ENCODE measurements around the gene SNX9.

Gene SNX9

DNA sequence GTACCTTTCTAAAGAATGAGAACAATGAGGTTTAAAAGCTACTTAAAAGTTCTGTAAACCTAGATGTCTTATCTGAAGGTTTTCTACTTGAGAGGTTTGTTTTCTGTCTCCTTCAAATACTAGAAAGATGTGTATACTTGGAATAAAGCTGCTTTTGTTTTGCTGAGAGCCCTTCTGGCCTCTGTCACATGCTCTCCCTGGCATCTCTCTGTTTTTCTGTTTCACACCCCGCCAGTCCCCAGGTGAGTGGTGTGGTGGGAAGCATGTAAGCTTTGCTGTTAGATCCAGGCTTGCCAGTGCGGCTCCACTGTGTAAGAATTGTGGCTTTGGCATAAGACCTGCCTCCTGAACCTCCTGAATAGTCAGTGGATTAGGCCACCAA, 56.8 kb downstream of the SNX9 start:
- Histone ChIP-seq H2AFZ (ENCODE audit: low read length) (no peak overlapping the region), H3F3A (ENCODE audit: insufficient read depth, low read length) (no peaks in the 10 kb centered on the region), H3K4me1 (ENCODE audit: insufficient read depth, low read length, severe bottlenecking) (no peaks in the 10 kb centered on the region), H3K9me3 (ENCODE audit: low read length) (no peaks in the 10 kb centered on the region), H3K4me3 (ENCODE audit: low read depth, low read length, poor library complexity, severe bottlenecking) (no peak overlapping the region), H3K27me3 (ENCODE audit: insufficient read depth, low read length) (no peaks in the 10 kb centered on the region), H3K4me2 (ENCODE audit: low read length) (no peak overlapping the region), H3K9ac (ENCODE audit: low read length) (no peak overlapping the region), H4K20me1 (ENCODE audit: insufficient read depth, low read length) (no peaks in the 10 kb centered on the region), H3K36me3 (ENCODE audit: insufficient read depth, low read length) (no peaks in the 10 kb centered on the region), H3K27ac (ENCODE audit: low read depth, low read length, poor library complexity, severe bottlenecking) (no peak overlapping the region), H3K79me2 (ENCODE audit: insufficient read depth, low read length) (no peaks in the 10 kb centered on the region), H3K9me2 (ENCODE audit: low read depth, low read length) (no peaks in the 10 kb centered on the region)
- TF ChIP-seq, protein P1, sequence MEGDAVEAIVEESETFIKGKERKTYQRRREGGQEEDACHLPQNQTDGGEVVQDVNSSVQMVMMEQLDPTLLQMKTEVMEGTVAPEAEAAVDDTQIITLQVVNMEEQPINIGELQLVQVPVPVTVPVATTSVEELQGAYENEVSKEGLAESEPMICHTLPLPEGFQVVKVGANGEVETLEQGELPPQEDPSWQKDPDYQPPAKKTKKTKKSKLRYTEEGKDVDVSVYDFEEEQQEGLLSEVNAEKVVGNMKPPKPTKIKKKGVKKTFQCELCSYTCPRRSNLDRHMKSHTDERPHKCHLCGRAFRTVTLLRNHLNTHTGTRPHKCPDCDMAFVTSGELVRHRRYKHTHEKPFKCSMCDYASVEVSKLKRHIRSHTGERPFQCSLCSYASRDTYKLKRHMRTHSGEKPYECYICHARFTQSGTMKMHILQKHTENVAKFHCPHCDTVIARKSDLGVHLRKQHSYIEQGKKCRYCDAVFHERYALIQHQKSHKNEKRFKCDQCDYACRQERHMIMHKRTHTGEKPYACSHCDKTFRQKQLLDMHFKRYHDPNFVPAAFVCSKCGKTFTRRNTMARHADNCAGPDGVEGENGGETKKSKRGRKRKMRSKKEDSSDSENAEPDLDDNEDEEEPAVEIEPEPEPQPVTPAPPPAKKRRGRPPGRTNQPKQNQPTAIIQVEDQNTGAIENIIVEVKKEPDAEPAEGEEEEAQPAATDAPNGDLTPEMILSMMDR (IDR thresholded peaks at IDR 0.05; ENCODE audit: low read length) = no peak
- no peak for TF ChIP-seq EZH2 (IDR thresholded peaks at IDR 0.05; ENCODE audit: borderline replicate concordance, low read length)

- Histone ChIP-seq H3K9me3 (ENCODE audit: low read length) (no peaks in the 10 kb centered on the region), H3K4me1 (ENCODE audit: insufficient read depth, low read length, severe bottlenecking) (no peaks in the 10 kb centered on the region), H3K9me2 (ENCODE audit: low read depth, low read length) (no peaks in the 10 kb centered on the region), H3K27ac (ENCODE audit: low read depth, low read length, poor library complexity, severe bottlenecking) (no peak overlapping the region), H2AFZ (ENCODE audit: low read length) (no peak overlapping the region), H3K36me3 (ENCODE audit: insufficient read depth, low read length) (no peaks in the 10 kb centered on the region), H3K4me3 (ENCODE audit: low read depth, low read length, poor library complexity, severe bottlenecking) (no peak overlapping the region), H3K9ac (ENCODE audit: low read length) (no peak overlapping the region), H3F3A (ENCODE audit: insufficient read depth, low read length) (no peaks in the 10 kb centered on the region), H4K20me1 (ENCODE audit: insufficient read depth, low read length) (no peaks in the 10 kb centered on the region), H3K4me2 (ENCODE audit: low read length) (no peak overlapping the region), H3K79me2 (ENCODE audit: insufficient read depth, low read length) (no peaks in the 10 kb centered on the region), H3K27me3 (ENCODE audit: insufficient read depth, low read length) (no peaks in the 10 kb centered on the region)
- TF ChIP-seq EZH2 (IDR thresholded peaks at IDR 0.05; ENCODE audit: borderline replicate concordance, low read length) = no peak
- TF ChIP-seq, protein P1 (IDR thresholded peaks at IDR 0.05; ENCODE audit: low read length) = no peak
Measured at GRCh38 chr6:157880534-157880933, 57.5 kb downstream of the SNX9 start.

- TF ChIP-seq EZH2 (IDR thresholded peaks at IDR 0.05; ENCODE audit: borderline replicate concordance, low read length) = no peak
- TF ChIP-seq, protein P1 (IDR thresholded peaks at IDR 0.05; ENCODE audit: low read length) = no peak
- Histone ChIP-seq H3K4me2 (ENCODE audit: low read length) (no peak overlapping the region), H3K36me3 (ENCODE audit: insufficient read depth, low read length) (no peaks in the 10 kb centered on the region), H3F3A (ENCODE audit: insufficient read depth, low read length) (no peaks in the 10 kb centered on the region), H3K9me2 (ENCODE audit: low read depth, low read length) (no peaks in the 10 kb centered on the region), H3K27ac (ENCODE audit: low read depth, low read length, poor library complexity, severe bottlenecking) (no peak overlapping the region), H4K20me1 (ENCODE audit: insufficient read depth, low read length) (no peaks in the 10 kb centered on the region), H2AFZ (ENCODE audit: low read length) (no peak overlapping the region), H3K9ac (ENCODE audit: low read length) (no peak overlapping the region), H3K9me3 (ENCODE audit: low read length) (no peaks in the 10 kb centered on the region), H3K4me3 (ENCODE audit: low read depth, low read length, poor library complexity, severe bottlenecking) (no peak overlapping the region), H3K27me3 (ENCODE audit: insufficient read depth, low read length) (no peaks in the 10 kb centered on the region), H3K4me1 (ENCODE audit: insufficient read depth, low read length, severe bottlenecking) (no peaks in the 10 kb centered on the region), H3K79me2 (ENCODE audit: insufficient read depth, low read length) (no peaks in the 10 kb centered on the region)
Measured at GRCh38 chr6:157881342-157881741, 58.3 kb downstream of the SNX9 start.
